SJCRH30 (cell line): Measurements from ENCODE around the gene CDCA8. TPM values are rescaled to one million over a fixed set of nuclear protein-coding genes. Genes with fewer than 3 reads are reported as not detected.

Experiments
- DNase-seq, 2 experiments: peaks; one replicate each; pipeline ENCODE4 v3.0.0-alpha.2; 2015 to 2020
- H3K27ac ChIP-seq: fragments of 250-450 bp; sonication (Bioruptor Pico); 2 replicates; pipeline ENCODE4 v1.5.1; 2020; ENCODE audit warnings: mild to moderate bottlenecking, moderate library complexity
- H3K27me3 ChIP-seq: fragments of 250-450 bp; sonication (Bioruptor Pico); 2 replicates; pipeline ENCODE4 v1.5.1; 2020; ENCODE audit warnings: mild to moderate bottlenecking, moderate library complexity
- H3K36me3 ChIP-seq: fragments of 250-450 bp; sonication (Bioruptor Pico); 2 replicates; pipeline ENCODE4 v1.5.1; 2020; ENCODE audit warnings: mild to moderate bottlenecking, moderate library complexity
- H3K4me1 ChIP-seq: fragments of 250-450 bp; sonication (Bioruptor Pico); 2 replicates; pipeline ENCODE4 v1.5.1; 2020; ENCODE audit warnings: mild to moderate bottlenecking, moderate library complexity
- H3K4me3 ChIP-seq: fragments of 250-450 bp; sonication (Bioruptor Pico); 2 replicates; pipeline ENCODE4 v1.5.1; 2020; ENCODE audit warnings: mild to moderate bottlenecking, moderate library complexity
- H3K9me3 ChIP-seq: fragments of 250-450 bp; sonication (Bioruptor Pico); replicated peaks from 2 replicates; pipeline ENCODE4 v1.5.1; 2020; ENCODE audit warnings: mild to moderate bottlenecking, moderate library complexity
- total RNA-seq: library from RNA; depleted of rRNA; stranded (reverse); fragments of >200 nt; shearing (Covaris generic); gene quantifications from 2 replicates; pipeline ENCODE4 v1.2.3, GENCODE V29; 2014; rRNA removed

The CDCA8 gene
- 55.0 and 58.5 TPM in 2 replicates for total RNA-seq

- Histone ChIP-seq H3K9me3 (no peaks in the 10 kb centered on the region), H3K27me3 (no peaks in the 10 kb centered on the region), H3K4me1 (peaks cover 5% of the 10 kb centered on the region; the same call in 1 of the 2 replicates), H3K36me3 (peaks cover 36% of the 10 kb centered on the region), H3K27ac (peak within 1 kb of the TSS; percentile 79), H3K4me3 (peak within 1 kb of the TSS; percentile 82)
- DNase-seq: peak; percentile 99
Observed at GRCh38 chr1:37692078-37692833, at the start of gene CDCA8. Gene CDCA8, plus strand, starts transcription at chr1:37692516. Its CDS starts 175 bp downstream, at chr1:37692691.

GRCh38 chr1:37647281-37647680 lies 45.0 kb upstream of the CDCA8 start:
- no peak overlapping the region for H3K4me3 ChIP-seq
- H3K4me1 ChIP-seq: no peaks in the 10 kb centered on the region
- peaks cover 23% of the 10 kb centered on the region; the same call in 1 of the 2 replicates for H3K27me3 ChIP-seq
- H3K36me3 ChIP-seq: no peaks in the 10 kb centered on the region
- H3K9me3 ChIP-seq: no peaks in the 10 kb centered on the region
- no peak overlapping the region for H3K27ac ChIP-seq
- no peak for DNase-seq

GRCh38 chr1:37650173-37650572 lies 42.1 kb upstream of the CDCA8 start:
- no peaks in the 10 kb centered on the region for H3K36me3 ChIP-seq
- no peaks in the 10 kb centered on the region for H3K4me1 ChIP-seq
- no peak overlapping the region for H3K4me3 ChIP-seq
- H3K9me3 ChIP-seq: no peaks in the 10 kb centered on the region
- peaks cover 10% of the 10 kb centered on the region for H3K27me3 ChIP-seq
- DNase-seq: no peak
- H3K27ac ChIP-seq: no peak overlapping the region

- H3K4me3 ChIP-seq: no peak overlapping the region
- H3K9me3 ChIP-seq: no peaks in the 10 kb centered on the region
- no peak for DNase-seq
- H3K27ac ChIP-seq: no peak overlapping the region
- no peaks in the 10 kb centered on the region for H3K4me1 ChIP-seq
- peaks cover 10% of the 10 kb centered on the region for H3K27me3 ChIP-seq
- no peaks in the 10 kb centered on the region for H3K36me3 ChIP-seq
Observed at GRCh38 chr1:37650721-37651120, 41.6 kb upstream of the CDCA8 start.

- no peak overlapping the region for H3K4me3 ChIP-seq
- no peaks in the 10 kb centered on the region for H3K36me3 ChIP-seq
- H3K4me1 ChIP-seq: peaks cover 1% of the 10 kb centered on the region; the same call in 1 of the 2 replicates
- DNase-seq: no peak
- H3K27ac ChIP-seq: no peak overlapping the region
- H3K27me3 ChIP-seq: peaks cover 10% of the 10 kb centered on the region
- H3K9me3 ChIP-seq: no peaks in the 10 kb centered on the region
Observed at GRCh38 chr1:37651803-37652202, 40.5 kb upstream of the CDCA8 start.

GRCh38 chr1:37652976-37653375 lies 39.3 kb upstream of the CDCA8 start:
- no peaks in the 10 kb centered on the region for H3K9me3 ChIP-seq
- no peaks in the 10 kb centered on the region for H3K36me3 ChIP-seq
- no peak overlapping the region for H3K27ac ChIP-seq
- peaks cover 4% of the 10 kb centered on the region; the same call in 1 of the 2 replicates for H3K4me1 ChIP-seq
- DNase-seq: no peak
- no peak overlapping the region for H3K4me3 ChIP-seq
- H3K27me3 ChIP-seq: peaks cover 15% of the 10 kb centered on the region

- Histone ChIP-seq H3K27ac (no peak overlapping the region), H3K9me3 (no peaks in the 10 kb centered on the region), H3K4me3 (no peak overlapping the region), H3K27me3 (peaks cover 13% of the 10 kb centered on the region), H3K36me3 (no peaks in the 10 kb centered on the region), H3K4me1 (peaks cover 4% of the 10 kb centered on the region; the same call in 1 of the 2 replicates)
- no peak for DNase-seq
Observed at GRCh38 chr1:37653906-37654305, 38.4 kb upstream of the CDCA8 start.

- Histone ChIP-seq H3K4me1 (peaks cover 4% of the 10 kb centered on the region; the same call in 1 of the 2 replicates), H3K27me3 (peaks cover 16% of the 10 kb centered on the region), H3K4me3 (no peak overlapping the region), H3K36me3 (no peaks in the 10 kb centered on the region), H3K9me3 (no peaks in the 10 kb centered on the region), H3K27ac (no peak overlapping the region)
- no peak for DNase-seq
Observed at GRCh38 chr1:37655274-37655673, 37.0 kb upstream of the CDCA8 start.

- DNase-seq: no peak
- Histone ChIP-seq H3K4me1 (peaks cover 4% of the 10 kb centered on the region; the same call in 1 of the 2 replicates), H3K9me3 (no peaks in the 10 kb centered on the region), H3K27me3 (peaks cover 24% of the 10 kb centered on the region), H3K4me3 (no peak overlapping the region), H3K27ac (no peak overlapping the region), H3K36me3 (no peaks in the 10 kb centered on the region)
Observed at GRCh38 chr1:37656026-37656425, 36.3 kb upstream of the CDCA8 start.

- no peak overlapping the region for H3K4me3 ChIP-seq
- peaks cover 31% of the 10 kb centered on the region for H3K27me3 ChIP-seq
- H3K27ac ChIP-seq: no peak overlapping the region
- H3K36me3 ChIP-seq: no peaks in the 10 kb centered on the region
- H3K4me1 ChIP-seq: peaks cover 4% of the 10 kb centered on the region; the same call in 1 of the 2 replicates
- peak in 1 of 2 experiments; percentile 19 for DNase-seq
- no peaks in the 10 kb centered on the region for H3K9me3 ChIP-seq
Observed at GRCh38 chr1:37656881-37657280, 35.4 kb upstream of the CDCA8 start.

- no peak for DNase-seq
- H3K9me3 ChIP-seq: no peaks in the 10 kb centered on the region
- H3K27me3 ChIP-seq: peaks cover 39% of the 10 kb centered on the region
Observed at GRCh38 chr1:37657620-37658412, 34.5 kb upstream of the CDCA8 start.

GRCh38 chr1:37658486-37658885 lies 33.8 kb upstream of the CDCA8 start:
- Histone ChIP-seq H3K4me3 (no peak overlapping the region), H3K4me1 (peaks cover 4% of the 10 kb centered on the region; the same call in 1 of the 2 replicates), H3K27ac (no peak overlapping the region), H3K9me3 (no peaks in the 10 kb centered on the region), H3K27me3 (peaks cover 45% of the 10 kb centered on the region), H3K36me3 (no peaks in the 10 kb centered on the region)
- DNase-seq: no peak

More at GRCh38 chr1:37657620-37658412, 34.5 kb upstream of the CDCA8 start:
- Histone ChIP-seq H3K4me1 (peaks cover 4% of the 10 kb centered on the region; the same call in 1 of the 2 replicates), H3K36me3 (no peaks in the 10 kb centered on the region), H3K4me3 (no peak overlapping the region), H3K27ac (no peak overlapping the region)

GRCh38 chr1:37660664-37661063 lies 31.7 kb upstream of the CDCA8 start:
- DNase-seq: no peak
- Histone ChIP-seq H3K36me3 (no peaks in the 10 kb centered on the region), H3K9me3 (no peaks in the 10 kb centered on the region), H3K4me1 (peaks cover 4% of the 10 kb centered on the region; the same call in 1 of the 2 replicates), H3K4me3 (no peak overlapping the region), H3K27ac (no peak overlapping the region), H3K27me3 (peaks cover 48% of the 10 kb centered on the region)

GRCh38 chr1:37661401-37661800 lies 30.9 kb upstream of the CDCA8 start:
- H3K4me1 ChIP-seq: peaks cover 4% of the 10 kb centered on the region; the same call in 1 of the 2 replicates
- peaks cover 48% of the 10 kb centered on the region for H3K27me3 ChIP-seq
- H3K9me3 ChIP-seq: no peaks in the 10 kb centered on the region
- no peaks in the 10 kb centered on the region for H3K36me3 ChIP-seq
- no peak overlapping the region for H3K27ac ChIP-seq
- no peak overlapping the region for H3K4me3 ChIP-seq
- no peak for DNase-seq
